Breast epithelium (tissue), 3 donors: ENCODE results near the gene NOL7.

Source experiments
- CTCF ChIP-seq, 3 donors: fragments of 450-650 bp; IDR thresholded peaks; one replicate each; pipeline ENCODE4 v1.5.1; 2016 to 2017; ENCODE audit warnings: antibody characterized with exemption in 3 of 3, mild to moderate bottlenecking in 3 of 3, moderate library complexity in 3 of 3
- POLR2A ChIP-seq: fragments of 450-650 bp; IDR thresholded peaks from one replicate; pipeline ENCODE4 v1.6.1; 2016; ENCODE audit warnings: antibody characterized with exemption, mild to moderate bottlenecking, moderate library complexity

DNA sequence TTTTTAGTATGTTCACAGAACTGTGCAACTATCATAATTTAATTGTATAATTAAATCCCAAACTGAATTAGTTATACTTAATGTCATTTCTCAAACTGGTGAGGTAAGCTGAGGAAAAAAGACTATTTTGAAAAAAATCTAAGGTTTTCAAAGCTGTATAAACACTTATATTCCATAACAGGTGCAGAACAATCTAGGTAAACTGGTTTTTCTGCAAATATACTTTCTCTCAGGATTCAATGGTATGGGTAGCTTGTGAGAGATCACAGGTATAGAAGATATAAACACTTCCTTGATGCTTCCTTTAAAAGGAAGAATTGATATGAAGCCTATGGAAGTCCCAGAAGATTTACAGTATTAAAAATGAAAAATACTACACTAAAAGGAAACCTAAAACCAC lies 33.7 kb downstream of the NOL7 start:
- TF ChIP-seq CTCF (IDR thresholded peaks at IDR 0.05): no peak
- no peak for TF ChIP-seq POLR2A
